GM10248 (cell line): ENCODE measurements around the gene SOX15.

Source experiments
- CTCF ChIA-PET: fragments of 300-600 bp; sonication (Branson Sonifier 250); formaldehyde crosslinking; extraction: SDS; loops from one replicate; lab custom pipeline; 2021; ENCODE audit warnings: antibody characterized with exemption; lab: Yijun Ruan, JAX
- POLR2A ChIA-PET: fragments of 350-650 bp; sonication (Branson Sonifier 250); formaldehyde crosslinking; extraction: SDS; loops from one replicate; lab custom pipeline; 2020; ENCODE audit warnings: antibody characterized with exemption; lab: Yijun Ruan, JAX
- DNase-seq: peaks from one replicate; pipeline ENCODE4 v3.0.0; 2012; ENCODE audit errors: extremely low spot score
- CTCF ChIP-seq: IDR thresholded peaks from 2 replicates; pipeline ENCODE4 v1.5.1; 2012; ENCODE audit warnings: mild to moderate bottlenecking, low read depth; ENCODE audit errors: extremely low read depth, missing control alignments, control extremely low read depth

Gene SOX15

GRCh38 chr17:7552621-7553051 lies 37.3 kb downstream of the SOX15 start:
- peak; percentile 73 for DNase-seq
- POLR2A ChIA-PET: interaction anchor here (0.7 kb wide), 1 partner anchor 22 kb away, joined by 6 read pairs; no protein-coding TSS in a partner anchor
- CTCF ChIA-PET: interaction anchor here (0.8 to 1.9 kb wide), 4 partner anchors 8 to 37 kb away, joined by 3 to 16 read pairs (median 6); partner anchors contain the start of gene SENP3
- TF ChIP-seq CTCF: no peak

GRCh38 chr17:7551396-7551795 lies 38.5 kb downstream of the SOX15 start:
- ChIA-PET POLR2A (no interaction called here), CTCF (interaction anchor here (1.8 to 1.9 kb wide), 2 partner anchors 9 to 36 kb away, joined by 8 to 16 read pairs; partner anchors contain the start of gene SENP3)
- TF ChIP-seq CTCF: no peak
- no peak for DNase-seq

- CTCF ChIA-PET: interaction anchor here (0.7 to 4.8 kb wide), 5 partner anchors 8 to 254 kb away, joined by 3 to 43 read pairs (median 3); partner anchors contain the start of gene TNFSF13
Measured at GRCh38 chr17:7550344-7550743, 39.5 kb downstream of the SOX15 start.

GRCh38 chr17:7549401-7550055 lies 40.4 kb downstream of the SOX15 start:
- CTCF ChIA-PET: interaction anchor here (0.7 to 4.8 kb wide), 6 partner anchors 9 to 253 kb away, joined by 3 to 43 read pairs (median 3); partner anchors contain the start of gene TNFSF13
- TF ChIP-seq CTCF: no peak
- no peak for DNase-seq
- POLR2A ChIA-PET: no interaction called here

More at GRCh38 chr17:7550344-7550743, 39.5 kb downstream of the SOX15 start:
- POLR2A ChIA-PET: no interaction called here
- TF ChIP-seq CTCF: no peak
- DNase-seq: no peak

- TF ChIP-seq CTCF: no peak
- CTCF ChIA-PET: interaction anchor here (0.8 to 4.8 kb wide), 6 partner anchors 9 to 186 kb away, joined by 3 to 43 read pairs (median 3); partner anchors contain the start of gene TNFSF13
Measured at GRCh38 chr17:7548585-7549400, 41.1 kb downstream of the SOX15 start, which contains the start of gene TNFSF12. TNFSF12 (plus strand) TSS chr17:7549058; CDS start chr17:7549154, 96 bp downstream.

GRCh38 chr17:7544911-7545310 lies 45.0 kb downstream of the SOX15 start:
- TF ChIP-seq CTCF: no peak
- CTCF ChIA-PET: interaction anchor here (4.3 kb wide), 1 partner anchor 30 kb away, joined by 20 read pairs; no protein-coding TSS in a partner anchor
- no peak for DNase-seq
- POLR2A ChIA-PET: no interaction called here

More at GRCh38 chr17:7548585-7549400, 41.1 kb downstream of the SOX15 start, which contains the start of gene TNFSF12:
- POLR2A ChIA-PET: no interaction called here
- peak; percentile 76 for DNase-seq
